ENCODE data around the gene NABP2.
"Not testable (repeated sequence)": the region's sequence is repeated elsewhere in the genome, so short reads cannot be mapped to it uniquely, and the experiment has no call there.

The NABP2 gene

GRCh38 chr12:56224102-56224701, at the start of gene NABP2:
TSS of gene NABP2 (plus strand) at chr12:56224342. CDS start at chr12:56224857, 515 bp downstream.
- peak; percentile 92 to 97 for DNase-seq

- DNase-seq: no peak
Measured at GRCh38 chr12:56178347-56178746, 45.8 kb upstream of the NABP2 start.

DNA sequence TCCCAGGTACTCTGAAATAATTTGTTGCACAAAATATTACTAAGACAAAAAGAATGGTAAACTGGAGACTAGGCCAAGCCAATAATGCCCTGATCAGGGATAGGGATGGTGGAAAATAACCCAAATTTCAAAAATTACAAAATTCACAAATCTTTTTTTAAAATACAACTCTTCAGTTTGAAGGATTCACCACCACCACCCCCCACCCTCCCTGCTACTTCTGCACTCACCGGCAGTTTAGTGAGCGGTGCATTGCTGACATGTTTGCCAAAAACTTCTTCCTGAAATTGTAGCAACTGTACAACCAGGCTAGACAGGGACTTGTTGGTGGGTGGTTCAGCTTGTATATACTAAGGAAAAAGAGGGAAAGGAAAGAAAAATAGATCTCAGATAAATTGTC, 37.2 kb upstream of the NABP2 start:
- DNase-seq: no peak

DNA sequence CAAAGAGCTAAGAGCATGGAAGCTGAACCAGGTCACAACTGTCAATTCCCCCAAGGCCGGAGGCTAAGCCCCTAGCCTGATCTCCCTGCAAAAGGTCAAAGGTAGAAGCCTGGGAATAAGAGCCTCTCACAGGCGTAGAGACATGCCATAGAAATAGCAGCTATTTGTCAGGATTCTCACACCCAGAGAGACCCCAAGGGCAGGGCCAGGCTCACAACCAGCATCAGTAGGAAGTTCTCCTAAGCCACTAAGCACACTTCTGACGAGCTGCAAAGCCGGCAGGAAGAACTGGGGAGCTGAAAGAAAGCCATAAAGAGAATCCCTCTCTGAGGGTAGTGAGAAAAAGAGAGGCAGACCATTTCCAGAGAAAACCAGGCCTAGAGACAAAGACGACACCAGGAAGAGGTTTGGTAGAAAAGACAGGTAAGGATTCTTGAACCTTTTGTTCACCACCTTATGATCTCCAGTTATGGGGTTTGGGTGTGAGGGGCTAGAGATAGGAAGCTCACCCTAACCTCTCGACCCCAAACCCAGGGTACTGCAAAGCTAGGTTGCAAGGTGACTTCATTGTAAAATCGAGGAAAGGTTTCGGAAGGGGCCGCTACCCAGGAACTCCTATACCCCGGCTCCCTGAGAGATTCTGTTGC, 35.9 kb upstream of the NABP2 start:
- no peak for DNase-seq

GRCh38 chr12:56188778-56189098, 35.4 kb upstream of the NABP2 start:
- peak in 1 of 2 experiments; percentile 35 for DNase-seq

DNA sequence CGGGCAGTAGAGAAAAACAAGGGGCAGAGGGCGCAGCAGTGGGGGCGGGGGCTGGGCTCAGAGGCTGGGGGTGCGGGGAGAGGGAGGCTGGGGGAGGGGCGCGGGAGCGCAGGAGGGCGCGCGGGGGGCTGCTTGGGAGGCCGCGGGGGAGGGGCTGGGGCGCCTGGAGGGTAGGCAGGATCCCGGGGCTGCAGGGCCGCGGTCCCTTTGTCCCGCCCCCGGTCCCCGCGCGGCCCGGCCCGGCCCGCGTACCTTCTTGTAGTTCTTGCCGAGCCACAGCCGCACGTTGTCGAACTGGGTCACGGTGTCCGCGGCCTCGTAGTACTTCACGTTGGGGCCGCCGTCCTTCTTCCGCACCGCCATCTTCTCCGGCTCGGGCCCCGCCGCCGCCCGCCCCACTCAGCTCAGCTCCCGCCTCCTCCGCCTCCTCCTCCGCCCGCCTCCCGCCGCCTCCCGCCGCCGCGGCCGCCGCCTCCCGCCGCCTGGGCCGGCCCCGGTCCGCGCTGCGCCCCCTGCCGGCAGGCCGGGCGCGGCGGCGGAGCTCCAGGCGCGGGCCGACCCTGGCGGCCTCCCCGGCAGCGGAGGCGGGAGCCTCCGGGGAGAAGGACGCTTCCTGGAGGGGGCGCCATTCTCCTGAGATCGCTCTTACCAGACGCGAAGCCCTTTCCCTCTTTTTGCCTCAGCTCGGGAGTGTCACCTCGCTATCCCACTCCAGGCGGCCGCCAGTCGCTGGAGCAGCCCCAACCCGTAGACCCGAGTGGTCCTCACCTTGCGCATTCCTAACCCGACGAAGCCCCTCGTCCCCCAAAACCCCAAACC, 34.8 kb upstream of the NABP2 start, which contains the start of gene SMARCC2:
SMARCC2 (minus strand) TSS at position 385 of the 819 bp plus-strand sequence; CDS start at position 363, 22 bp downstream.
- DNase-seq: peak; percentile 60 to 85

- peak; percentile 77 to 90 for DNase-seq
Measured at GRCh38 chr12:56189918-56190694, 34.0 kb upstream of the NABP2 start.

GRCh38 chr12:56190695-56191155, 33.4 kb upstream of the NABP2 start:
- DNase-seq: no peak

GRCh38 chr12:56192582-56192981, 31.6 kb upstream of the NABP2 start:
- DNase-seq: no peak

DNA sequence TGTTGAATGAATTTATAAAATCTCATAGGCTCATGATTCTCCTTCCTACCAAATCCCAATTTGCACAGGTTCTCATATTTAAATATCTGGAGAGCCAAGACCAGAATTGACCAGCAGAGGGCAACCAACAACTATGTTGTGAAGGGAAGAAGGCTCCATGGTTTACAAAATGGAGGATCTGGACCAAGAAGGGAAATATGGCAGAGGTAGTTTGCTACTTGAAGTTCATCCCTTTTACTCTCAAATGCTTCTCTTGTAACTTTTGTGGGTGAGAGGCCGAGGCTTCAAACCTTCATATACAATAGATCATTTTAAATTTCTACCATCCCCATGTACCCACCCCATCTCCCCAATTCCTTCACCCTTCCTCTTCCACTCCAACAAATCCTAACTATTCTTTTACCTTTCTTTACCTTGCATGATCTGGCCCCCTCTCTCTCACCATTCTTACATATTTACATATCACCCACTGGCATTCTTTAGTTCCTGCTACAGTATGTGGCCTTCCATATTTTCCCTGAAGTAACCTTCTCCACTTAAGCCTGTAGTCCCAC, 31.0 kb upstream of the NABP2 start:
- peak; percentile 72 to 86 for DNase-seq

GRCh38 chr12:56196818-56197550, 27.2 kb upstream of the NABP2 start:
- DNase-seq: not testable (repeated sequence)

GRCh38 chr12:56197921-56198635, 26.1 kb upstream of the NABP2 start:
- DNase-seq: no peak

GRCh38 chr12:56198836-56199235, 25.3 kb upstream of the NABP2 start:
- no peak for DNase-seq

GRCh38 chr12:56202366-56202765, 21.8 kb upstream of the NABP2 start:
- no peak for DNase-seq

DNA sequence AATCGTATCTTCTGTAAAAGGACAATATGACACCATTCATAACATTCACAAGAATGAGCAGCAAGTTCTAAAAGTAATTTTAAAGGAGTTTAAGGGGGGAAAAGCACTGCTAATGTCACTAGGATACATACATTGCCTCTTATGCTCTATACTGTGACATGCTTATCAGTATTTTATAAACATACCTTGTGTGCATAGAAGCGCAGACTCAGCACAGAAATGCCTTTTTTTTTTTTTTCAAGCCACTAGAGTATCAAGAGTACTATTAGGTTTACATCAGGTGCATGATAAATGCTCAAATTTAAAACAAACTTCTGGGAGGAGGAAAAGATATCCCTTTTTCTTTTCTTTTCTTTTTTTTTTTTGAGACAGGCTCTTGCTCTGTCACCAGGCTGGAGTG, 21.3 kb upstream of the NABP2 start:
- no peak for DNase-seq

DNA sequence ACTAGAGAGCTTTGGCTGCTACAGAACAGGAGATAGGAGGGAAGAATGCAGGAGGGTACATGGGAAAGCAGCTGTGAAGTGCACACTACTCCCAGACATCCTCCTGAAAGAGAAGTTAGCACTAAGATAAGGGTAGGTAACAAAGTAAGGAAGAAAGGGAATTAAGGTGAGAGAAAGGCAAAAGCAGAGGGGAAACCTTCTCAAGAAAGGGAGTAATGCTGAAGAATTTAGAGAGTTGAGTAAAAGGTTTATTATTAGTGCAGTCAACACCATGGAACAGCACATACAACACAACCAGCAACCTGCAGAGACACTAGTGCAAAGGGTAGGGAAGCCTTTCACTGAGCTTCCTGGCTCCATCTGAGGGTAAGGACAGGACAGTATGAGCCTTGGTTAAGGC, 19.9 kb upstream of the NABP2 start:
- DNase-seq: no peak

DNA sequence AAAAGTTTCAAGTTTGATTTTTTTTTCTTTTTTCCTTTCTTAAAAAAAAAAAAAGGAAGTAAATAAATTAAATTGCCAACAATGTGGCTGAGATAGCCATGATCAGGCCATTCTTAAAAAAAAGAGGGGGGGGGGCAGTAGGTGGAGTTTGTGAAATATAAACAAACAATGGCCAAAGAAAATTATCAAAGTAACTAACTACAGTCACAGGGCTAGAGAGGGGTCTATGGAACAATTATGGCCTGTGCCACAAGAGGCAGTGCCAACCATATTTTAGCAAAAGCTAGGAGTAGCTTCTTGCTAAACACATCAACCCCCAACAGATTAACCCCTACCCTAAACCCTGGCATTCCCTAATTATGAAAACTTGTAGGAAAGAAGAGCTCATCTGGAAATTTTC, 18.7 kb upstream of the NABP2 start:
- no peak for DNase-seq

DNA sequence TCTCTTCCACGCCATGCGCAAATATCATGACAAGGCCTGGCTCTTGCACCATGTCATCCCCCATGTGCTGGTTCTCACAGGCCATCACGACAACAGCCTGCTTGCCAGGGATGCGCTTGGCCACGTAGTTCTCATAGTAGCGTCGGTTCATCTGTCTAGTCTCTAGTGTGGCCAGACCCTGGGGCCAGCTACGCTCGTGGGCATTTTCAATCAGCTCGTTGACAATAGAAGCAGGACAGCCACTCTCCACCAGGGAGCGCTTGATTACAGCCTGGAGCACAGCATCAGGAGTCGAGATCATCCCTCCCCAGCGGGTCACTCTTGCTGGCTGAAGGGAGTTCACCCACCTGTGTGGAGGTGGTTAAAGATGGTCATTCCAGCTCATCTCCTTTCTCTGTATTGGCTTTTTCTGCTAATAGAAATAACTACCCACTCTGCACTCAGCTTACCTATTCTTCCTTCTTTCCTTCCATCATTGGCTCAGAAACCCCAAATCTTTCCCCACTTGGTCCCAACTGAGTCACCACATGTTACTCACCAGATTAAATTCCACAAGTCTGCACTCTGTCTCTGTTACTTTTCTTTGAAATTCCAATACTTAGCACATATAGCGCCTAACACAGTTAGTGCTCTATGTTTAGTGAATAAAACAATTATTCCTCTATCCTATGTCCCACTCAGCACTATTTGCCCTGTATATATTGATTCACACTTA, 17.5 kb upstream of the NABP2 start:
- peak in 1 of 2 experiments; percentile 53 for DNase-seq

DNA sequence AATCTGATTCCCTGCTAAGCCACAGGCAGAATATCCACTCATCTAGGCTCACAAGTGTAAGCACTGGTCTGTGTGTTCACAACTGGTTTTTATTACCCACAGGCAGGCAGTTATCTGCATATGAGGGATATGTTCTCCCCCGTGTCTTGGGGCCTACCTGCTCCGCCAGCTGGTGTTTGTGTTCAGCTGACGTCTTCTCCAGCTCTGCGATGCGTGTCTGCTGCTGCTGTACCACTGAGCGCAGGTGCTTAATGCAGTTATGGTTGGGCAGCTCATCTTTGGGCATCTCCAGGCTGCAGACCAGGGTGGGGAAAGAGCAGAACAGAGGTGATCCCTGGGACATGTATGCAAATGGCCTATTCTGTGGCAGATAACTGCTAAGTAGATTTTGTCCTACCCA, 16.1 kb upstream of the NABP2 start:
- no peak for DNase-seq

GRCh38 chr12:56212361-56212760, 11.8 kb upstream of the NABP2 start:
- no peak for DNase-seq

- no peak for DNase-seq
Measured at GRCh38 chr12:56213878-56214277, 10.3 kb upstream of the NABP2 start.
